Heart left ventricle (tissue), 13 donors: ENCODE data around the gene DHRS12.

ENCODE experiments used
- POLR2A ChIP-seq, 2 donors: fragments of 450-650 bp; IDR thresholded peaks; one replicate each; pipeline ENCODE4 v1.6.1; 2017; ENCODE audit warnings: antibody characterized with exemption in 2 of 2, mild to moderate bottlenecking in 2 of 2, moderate library complexity in 2 of 2
- TF ChIP-seq, protein P1 (sequence below), 12 donors: fragments of 200-600 bp; sonication (generic) in 4 of 12; IDR thresholded peaks; one replicate each; pipeline versions ENCODE4 v1.5.0 to v1.8.0; 2018 to 2022; ENCODE audit warnings: antibody characterized with exemption in 12 of 12, mild to moderate bottlenecking in 5 of 12
- donor health status: ischemic (EF 13 %, LVEDD 7.1; RV severe dilation, severe dysfunction).
- donor health status: DM: no; HTN: yes; CAD: no.
- donor health status: DM: no; HTN: no; CAD: no.
- donor health status: ischemic (EF 25% LVEDD 6.9; RV normal size, moderate dysfunction).
- donor health status: ischemic (EF 25% LVEDD 5.7; RV mildly dilated, moderate dysfunction).
- donor health status: ischemic (EF 35%, LVEDD 5.7; RV mildly dilated, moderate dysfunction).
- donor health status: nonischemic (EF 11% LVEDD 7.7; RV severe dilation, severe dysfunction).
- donor health status: DM: yes; HTN: yes; CAD: no.
- donor health status: PGD.
- donor health status: ischemic (EF 29% LVEDD 5.4; RV normal size, mild dysfunction).
- donor health status: nonischemic (EF 23%, LVEDD 6.1; RV moderate dilation, normal function).

DNA sequence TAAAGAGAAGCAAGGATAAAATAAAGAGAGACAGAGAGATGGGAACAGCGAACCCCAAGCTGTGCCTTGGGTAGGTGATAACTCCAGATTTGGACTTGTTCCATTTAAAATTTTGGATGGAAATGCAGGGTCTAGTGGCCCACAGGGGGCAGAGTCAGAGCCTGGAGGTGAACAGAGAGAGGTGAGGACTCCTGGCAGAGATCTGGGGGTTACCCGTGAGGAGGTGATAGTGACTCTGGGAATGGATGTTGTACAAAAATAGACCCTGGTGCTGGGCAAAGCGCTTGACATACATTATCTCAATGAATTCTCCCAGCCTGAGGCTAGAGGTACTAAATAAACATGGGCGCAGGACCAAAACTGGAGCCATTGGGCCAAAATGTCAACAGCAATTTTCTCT lies 14.3 kb upstream of the DHRS12 start:
- TF ChIP-seq, protein P1, sequence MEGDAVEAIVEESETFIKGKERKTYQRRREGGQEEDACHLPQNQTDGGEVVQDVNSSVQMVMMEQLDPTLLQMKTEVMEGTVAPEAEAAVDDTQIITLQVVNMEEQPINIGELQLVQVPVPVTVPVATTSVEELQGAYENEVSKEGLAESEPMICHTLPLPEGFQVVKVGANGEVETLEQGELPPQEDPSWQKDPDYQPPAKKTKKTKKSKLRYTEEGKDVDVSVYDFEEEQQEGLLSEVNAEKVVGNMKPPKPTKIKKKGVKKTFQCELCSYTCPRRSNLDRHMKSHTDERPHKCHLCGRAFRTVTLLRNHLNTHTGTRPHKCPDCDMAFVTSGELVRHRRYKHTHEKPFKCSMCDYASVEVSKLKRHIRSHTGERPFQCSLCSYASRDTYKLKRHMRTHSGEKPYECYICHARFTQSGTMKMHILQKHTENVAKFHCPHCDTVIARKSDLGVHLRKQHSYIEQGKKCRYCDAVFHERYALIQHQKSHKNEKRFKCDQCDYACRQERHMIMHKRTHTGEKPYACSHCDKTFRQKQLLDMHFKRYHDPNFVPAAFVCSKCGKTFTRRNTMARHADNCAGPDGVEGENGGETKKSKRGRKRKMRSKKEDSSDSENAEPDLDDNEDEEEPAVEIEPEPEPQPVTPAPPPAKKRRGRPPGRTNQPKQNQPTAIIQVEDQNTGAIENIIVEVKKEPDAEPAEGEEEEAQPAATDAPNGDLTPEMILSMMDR (IDR thresholded peaks at IDR 0.05): peak in 9 of 12 donors; percentile 2 to 53 (median 29)
- TF ChIP-seq POLR2A (IDR thresholded peaks at IDR 0.05): no peak
